Measurements from ENCODE around the gene TRIM47. TPM values are rescaled to one million over a fixed set of nuclear protein-coding genes. Genes with fewer than 3 reads are reported as not detected.
"Not testable (repeated sequence)": the region's sequence is repeated elsewhere in the genome, so short reads cannot be mapped to it uniquely, and the experiment has no call there.

Gene TRIM47
- total RNA-seq, 1 donor from 2014 or later: 54.2 TPM

DNA sequence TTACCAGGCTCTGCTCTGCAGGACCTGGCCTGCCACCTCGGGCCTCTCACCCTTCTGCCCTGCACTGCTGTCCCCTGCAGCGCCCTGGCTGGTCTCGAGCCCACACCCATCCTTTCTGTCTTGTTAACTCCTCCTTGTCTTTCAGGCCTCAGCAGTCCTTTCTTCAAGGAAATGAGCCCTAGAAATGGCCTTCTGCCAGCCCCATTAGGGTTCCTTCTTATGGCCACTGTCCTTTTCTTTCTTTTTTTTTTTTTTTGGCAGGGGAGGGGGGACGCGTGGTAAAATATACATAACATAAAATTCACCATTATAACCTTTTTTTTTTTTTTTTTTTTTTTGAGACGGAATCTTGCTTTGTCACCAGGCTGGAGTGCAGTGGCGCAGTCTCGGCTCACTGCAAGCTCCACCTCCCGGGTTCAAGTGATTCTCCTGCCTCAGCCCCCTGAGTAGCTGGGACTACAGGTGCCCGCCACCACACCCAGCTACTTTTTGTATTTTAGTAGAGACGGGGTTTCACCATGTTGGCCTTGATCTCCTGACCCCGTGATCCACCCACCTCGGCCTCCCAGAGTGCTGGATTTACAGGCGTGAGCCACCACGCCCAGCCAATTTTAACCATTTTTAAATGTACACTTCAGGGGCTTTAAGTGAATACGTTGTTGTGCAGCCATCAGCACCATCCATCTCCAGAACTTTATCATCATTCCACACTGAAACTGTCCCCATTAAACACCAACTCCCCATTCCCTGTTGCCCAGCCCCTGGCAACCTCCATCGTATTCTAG, 12.8 kb downstream of the TRIM47 start:
- DNase-seq: not testable (repeated sequence)

DNA sequence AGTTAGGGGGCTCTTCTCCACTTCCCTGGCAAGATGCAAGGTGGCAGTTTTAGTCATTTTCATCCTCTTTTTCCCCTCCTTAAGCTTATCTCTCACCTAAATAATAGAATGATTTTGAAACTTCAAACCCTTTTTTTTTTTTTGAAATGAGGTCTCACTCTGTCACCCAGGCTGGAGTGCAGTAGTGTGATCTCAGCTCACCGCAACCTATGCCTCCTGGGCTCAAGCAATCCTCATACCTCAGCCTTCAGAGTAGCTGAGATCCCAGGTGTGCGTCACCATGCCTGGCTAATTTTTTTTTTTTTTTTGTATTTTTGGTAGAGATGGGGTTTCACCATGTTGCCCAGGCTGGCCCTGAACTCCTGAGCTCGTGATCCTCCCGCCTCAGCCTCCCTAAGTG, 13.5 kb downstream of the TRIM47 start:
- not testable (repeated sequence) for DNase-seq

DNA sequence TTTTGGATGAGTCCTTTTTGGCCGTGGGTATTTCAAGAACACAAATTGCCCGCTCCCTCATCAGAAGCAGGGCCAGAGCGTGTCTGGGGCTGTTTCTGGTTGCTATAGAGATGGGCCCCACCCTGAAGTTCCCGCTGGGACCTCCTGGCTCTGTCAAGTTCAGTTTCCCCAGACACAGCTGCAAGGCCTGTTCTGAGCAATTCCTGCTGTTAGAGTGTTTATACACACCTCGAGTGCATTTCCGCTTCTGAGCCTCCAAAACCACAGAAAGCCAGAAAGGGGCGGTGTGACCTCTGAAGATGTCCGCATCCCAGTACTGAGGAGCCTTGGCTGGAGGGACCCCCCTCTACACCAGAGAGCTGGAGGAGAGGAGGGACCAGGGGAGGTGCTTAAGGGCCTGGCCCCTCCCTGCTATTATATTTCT, 13.9 kb downstream of the TRIM47 start:
- DNase-seq: peak; percentile 96

DNA sequence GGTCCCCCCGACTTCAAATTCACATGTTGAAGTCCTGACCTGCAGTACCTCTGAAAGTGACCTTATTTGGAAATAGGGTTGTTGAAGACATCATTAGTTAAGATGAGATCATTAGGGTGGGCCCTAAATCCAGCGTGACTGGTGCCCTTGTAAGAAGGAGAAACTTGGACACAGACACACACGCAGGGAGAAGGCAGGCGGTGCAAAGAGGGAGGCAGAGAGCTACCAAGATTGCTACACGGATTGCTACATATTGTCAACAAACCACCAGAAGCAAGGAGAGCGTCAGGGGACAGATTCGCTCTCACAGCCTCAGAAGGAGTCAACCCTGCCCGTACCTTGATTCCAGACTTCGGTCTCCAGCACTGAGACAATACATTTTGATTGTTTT, 16.5 kb downstream of the TRIM47 start:
- no peak for DNase-seq

DNA sequence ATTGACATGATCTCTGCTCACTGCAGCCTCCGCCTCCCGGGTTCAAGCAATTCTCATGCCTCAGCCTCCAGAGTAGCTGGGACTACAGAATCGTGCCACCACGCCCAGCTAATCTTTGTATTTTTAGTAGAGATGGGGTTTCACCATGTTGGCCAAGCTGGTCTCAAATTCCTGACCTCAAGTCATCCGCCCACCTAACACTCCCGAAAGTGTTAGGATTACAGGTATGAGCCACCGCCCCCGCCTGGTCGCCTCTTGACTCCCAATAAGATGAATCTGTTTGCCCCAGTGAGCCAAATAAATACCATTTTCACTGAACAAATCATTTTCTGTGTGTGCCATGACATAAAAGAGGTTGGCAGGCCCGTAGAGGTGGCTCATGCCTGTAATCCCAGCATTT, 19.0 kb downstream of the TRIM47 start:
- not testable (repeated sequence) for DNase-seq

DNA sequence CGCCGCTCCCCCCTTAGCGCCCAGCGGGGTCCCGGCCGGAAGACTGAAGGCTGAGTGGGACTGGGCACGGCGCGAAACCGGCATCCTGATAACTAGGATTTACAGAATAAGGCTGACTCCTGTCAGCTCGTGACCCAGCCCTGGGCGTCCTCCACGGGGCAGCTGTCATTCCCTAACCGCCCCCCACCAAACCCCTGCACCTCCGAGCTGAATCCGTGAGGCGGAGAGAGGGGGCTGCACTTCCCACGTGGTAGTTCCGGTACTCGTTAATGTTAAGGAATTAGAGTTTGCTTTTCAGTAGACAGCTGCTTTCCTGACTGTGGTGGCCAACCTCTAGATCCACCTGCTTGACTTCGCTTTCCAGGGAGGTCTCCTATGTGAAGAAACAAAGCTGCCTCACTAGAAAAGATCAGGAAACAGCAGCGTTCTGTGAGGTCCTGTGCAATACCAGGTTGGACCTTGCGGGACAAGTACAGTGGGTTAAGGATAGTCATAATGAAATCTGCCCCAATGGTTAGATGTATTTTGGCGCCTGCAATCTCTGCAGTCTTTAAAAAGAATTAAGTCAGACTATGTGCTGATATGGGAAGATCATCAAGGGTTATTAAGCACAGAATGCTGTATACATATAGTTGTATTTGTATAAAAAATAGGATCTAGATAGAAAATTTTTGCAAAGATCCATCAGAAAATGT, 22.2 kb downstream of the TRIM47 start:
- peak; percentile 56 for DNase-seq

DNA sequence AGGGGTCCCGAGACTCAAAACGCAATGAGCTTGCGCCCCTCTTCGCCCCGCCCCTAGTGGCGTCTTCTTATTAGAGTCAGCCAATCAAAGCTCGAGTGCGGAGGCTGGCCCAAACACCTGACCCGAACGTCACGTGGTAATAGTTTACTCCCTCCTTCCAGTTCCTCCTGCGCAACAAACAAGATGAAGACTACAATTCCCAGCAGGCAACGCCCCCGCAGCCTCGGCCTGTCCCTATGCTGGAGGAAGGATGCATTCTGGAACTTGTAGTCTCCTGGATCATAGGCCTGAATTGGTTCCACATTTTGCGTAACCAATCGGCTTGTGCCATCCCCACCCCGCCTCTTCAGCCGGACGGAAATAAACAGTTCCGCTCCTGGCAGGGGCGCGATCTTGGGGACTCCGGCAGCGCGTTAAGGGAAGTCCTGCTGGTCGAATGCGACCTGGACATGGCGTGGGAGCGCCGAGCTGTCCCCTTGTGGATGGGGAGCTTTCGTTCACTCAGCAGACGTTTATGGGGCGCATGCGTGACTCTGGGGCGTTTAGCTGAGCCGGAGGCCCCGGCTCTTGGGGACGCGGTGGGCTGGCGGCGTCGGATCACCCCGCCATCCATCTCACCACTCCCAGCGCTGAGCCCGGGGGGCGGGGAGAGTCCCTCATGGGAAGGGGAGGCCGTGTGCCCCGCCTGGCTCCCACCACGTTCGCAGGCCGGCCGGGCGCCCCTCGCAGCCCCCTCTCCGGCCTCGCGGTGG, 22.9 kb downstream of the TRIM47 start, which contains the start of gene WBP2:
Gene WBP2, minus strand, starts transcription at position 26 of the 752 bp plus-strand sequence. CDS start 38 bp downstream, outside the sequence.
- DNase-seq: peak; percentile 100

DNA sequence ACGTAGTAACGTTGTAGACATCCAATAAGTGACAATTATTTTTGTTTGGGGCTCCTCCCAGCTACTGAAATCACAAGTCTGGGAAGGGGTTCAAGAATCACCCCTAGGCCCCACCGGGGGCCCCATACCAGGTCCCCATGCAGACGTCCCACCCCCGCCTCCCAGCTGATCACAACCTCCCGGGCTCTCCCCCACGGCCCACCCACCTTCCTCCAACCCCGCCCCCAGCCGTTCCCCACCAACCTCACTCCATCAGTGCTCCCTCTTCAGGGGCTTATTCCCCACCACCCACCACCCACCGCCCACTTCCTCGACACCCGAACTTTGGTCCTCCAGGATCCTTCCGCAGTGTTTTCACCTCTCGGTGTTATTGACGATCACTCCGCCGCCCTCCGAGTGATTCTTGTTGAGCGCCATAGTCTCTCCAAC, 23.5 kb downstream of the TRIM47 start:
- no peak for DNase-seq

DNA sequence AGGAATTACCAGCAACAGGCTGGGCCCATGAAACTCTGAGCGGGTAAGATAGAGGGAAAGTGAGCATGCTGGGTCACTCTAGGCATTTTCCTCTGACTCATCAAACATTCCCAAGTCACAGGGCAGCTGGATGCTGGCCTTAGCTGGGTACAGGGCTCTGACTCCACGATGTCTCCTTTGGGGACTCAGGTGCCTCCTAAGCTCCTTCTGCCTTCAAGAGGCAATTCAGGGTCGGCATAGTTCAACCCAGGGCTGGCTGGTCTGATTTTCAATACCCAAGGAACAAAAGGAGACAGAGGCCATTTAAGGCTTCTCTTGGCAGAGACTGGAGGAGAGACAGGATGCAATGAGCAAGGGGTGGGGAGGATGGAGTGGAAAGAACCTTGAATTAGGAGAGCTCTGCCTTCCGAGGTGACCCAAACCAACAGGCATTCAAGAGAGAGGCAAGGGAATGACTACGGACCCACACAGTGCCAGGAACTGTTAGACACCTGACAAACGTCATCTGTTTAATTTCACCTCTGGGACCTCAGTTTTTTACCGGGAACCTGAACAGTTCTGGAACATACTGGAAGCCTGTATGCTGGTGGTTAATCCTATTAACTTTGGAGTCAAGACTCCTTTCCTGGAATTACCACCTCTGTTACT, 24.2 kb downstream of the TRIM47 start:
- no peak for DNase-seq

DNA sequence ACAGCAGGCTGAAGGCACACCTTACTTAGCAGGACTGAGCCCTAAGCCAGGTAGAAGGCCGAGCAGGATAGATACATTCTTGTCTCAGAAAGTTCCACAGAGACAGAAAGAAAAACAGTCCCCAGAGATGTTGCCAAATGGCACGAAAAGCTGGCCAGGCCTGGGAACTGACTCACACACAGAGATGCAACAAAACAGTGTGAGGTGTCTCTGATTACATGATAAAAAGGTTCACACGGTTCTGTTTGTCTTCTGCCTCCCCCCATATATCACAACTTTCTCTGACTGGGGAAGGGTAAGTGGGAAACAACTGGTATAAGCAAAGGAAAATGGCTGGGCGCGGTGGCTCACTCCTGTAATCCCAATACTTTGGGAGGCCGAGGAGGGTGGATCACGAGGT, 24.9 kb downstream of the TRIM47 start:
- no peak for DNase-seq

DNA sequence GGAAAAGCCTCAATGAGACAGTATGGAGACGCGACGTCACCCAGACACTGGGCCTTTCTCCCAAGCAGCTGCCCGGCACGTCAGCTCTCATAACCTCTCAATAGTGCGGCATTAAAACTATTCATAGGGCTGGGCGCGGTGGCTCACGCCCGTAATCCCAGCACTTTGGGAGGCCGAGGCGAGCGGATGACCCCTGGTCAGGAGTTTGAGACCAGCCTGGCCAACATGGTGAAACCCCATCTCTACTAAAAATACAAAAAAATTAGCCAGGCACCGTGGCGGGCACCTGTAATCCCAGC, 26.7 kb downstream of the TRIM47 start:
- DNase-seq: not testable (repeated sequence)

DNA sequence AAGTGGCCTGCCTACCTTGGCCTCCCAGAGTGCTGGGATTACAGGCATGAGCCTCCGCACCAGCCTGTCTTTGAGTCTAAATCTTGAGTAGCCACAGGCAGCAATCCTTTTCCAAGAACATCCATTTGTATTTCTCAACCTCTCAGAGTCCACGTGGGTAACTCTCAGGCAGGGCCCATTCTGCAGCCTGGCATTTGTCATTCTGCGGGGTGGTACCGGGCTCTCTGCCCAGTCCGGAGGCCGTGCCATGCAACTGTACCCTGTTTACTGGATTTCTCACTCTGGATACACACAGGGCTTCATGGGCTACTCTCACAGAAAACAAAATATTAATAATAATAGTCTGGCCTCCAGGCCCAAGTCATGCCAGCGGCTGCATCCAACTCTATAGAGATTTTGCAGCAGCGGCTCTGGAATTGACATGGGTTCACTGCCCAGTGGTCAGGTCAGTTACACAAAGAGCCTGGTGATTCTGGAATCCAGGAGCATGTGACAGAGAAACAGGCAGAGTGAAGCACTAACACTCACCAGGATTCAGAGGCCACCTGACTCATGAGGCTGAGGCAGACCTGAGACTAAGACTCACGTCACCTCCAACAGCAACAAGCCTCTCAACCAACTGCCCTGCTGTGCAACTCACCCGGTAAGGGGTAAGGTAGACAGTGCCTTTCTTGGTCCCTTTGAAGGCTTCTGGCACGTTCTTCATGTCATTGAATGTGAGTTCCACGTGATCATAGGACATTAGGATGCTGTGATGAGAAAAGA, 27.3 kb downstream of the TRIM47 start:
- DNase-seq: no peak

DNA sequence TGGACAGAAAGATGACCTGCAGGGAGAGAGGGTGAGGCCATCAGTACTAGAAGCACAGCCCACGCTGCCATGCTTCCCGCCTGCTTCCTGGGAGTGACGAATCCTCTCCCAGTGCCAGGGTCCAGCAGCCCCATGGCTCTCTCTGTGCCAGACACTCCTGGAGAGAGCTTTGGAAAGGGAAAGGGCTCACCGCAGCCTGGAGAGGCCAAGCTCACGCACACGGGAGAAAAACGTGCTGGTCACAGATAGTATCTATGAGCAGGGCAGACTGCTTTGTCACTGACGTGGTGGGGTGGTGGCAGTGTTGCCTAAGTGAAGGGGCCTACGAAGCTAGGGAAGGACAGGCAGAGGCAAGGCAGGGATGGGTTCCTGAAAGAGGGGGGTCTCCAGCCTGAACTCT, 28.7 kb downstream of the TRIM47 start:
- no peak for DNase-seq

DNA sequence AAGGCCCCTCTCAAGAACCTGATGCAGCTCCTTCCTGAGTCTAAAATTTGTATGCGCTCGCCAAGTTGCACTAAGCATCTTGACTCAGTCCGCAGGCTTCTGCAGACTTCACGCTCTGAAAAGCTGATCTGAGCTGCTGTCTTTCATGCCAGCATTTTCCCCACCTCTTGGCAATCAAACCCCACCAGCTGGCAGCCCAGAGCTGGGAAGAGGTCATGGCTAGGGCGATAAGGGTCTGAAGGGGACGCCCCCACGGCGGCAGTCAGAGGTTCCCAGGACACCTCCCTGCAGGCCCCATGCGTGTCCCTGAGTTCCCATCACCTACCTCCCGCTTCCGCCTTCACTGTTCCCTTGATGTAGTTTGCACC, 29.1 kb downstream of the TRIM47 start:
- DNase-seq: peak; percentile 75

DNA sequence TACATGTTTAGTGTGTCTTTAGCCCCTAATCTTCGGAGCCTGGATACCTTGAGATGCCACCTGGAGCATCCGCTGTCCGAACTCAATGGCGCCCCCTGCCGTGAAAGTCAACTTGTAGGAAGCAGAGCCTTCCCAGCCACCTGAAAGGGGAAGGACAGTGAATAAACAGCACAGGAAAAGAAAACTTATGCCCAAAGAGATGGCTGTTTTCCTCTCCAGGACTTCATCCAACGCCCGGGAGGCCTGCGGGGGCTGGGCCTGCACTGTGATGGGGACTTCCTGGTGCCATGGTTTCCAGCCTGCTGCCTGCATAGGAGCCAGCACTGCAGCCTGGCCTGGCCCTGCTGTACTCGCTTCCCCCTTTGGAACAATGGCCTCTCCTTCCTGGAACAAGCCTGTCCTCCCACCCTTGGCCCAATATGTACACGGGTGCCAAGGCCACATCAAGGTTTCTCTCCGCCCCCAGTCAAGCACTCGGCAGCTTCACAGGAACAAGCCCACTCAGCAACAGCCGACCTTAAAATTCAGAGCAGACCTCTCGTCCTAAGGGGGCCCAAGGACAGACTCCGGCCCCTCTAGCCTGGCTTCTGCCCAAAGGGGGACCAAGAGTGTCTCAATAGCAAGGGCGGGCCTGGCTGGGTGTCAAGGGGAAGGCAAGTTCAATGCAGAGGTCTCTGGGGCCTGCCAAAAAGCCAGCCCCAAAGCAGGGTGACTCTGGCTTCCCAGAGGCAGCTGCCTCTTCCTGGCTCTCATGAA, 29.7 kb downstream of the TRIM47 start:
- DNase-seq: peak; percentile 80

DNA sequence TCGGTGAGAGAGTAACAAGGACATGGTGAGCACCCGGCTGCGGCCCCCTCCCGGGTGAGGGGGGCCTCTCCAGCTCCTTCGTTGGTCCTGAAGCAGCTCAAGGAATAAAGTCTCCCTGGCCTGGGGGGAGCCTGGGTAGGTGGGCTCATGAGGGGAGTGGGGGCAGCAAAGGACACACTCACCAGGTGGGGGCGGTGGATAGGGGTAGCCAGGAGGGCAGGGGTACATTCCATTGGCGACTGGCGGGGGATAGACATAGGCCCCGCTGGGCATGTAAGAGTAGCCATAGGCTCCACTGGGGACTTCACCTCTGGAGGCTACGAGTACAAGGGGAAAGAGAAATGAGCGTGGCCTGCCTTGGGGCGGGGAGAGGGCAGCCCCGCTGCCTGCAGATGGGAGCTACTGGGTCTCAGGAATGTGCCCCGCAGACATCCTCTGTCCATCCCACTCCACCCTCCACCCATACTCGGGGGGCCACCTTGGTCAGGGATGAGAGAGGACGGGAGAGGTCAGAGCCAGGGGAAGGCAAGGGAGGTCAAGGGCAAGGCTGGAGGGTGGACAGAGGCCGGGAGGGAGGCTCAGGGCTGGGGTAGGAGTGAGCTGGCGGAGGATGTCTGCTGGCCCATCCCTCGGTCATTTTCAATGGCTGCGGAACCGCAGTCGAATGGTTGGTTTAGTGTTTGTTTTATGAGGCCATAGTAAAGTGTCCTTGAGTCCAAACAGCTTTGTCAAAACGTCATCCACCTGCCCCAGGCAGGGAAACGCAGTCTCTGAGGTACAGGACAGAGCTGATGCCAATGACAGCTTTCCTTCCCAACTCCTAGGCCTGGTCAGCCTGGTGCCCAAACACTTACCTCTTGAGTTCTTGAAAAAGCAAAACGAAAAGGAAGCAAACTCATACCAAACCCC, 30.5 kb downstream of the TRIM47 start:
- no peak for DNase-seq

DNA sequence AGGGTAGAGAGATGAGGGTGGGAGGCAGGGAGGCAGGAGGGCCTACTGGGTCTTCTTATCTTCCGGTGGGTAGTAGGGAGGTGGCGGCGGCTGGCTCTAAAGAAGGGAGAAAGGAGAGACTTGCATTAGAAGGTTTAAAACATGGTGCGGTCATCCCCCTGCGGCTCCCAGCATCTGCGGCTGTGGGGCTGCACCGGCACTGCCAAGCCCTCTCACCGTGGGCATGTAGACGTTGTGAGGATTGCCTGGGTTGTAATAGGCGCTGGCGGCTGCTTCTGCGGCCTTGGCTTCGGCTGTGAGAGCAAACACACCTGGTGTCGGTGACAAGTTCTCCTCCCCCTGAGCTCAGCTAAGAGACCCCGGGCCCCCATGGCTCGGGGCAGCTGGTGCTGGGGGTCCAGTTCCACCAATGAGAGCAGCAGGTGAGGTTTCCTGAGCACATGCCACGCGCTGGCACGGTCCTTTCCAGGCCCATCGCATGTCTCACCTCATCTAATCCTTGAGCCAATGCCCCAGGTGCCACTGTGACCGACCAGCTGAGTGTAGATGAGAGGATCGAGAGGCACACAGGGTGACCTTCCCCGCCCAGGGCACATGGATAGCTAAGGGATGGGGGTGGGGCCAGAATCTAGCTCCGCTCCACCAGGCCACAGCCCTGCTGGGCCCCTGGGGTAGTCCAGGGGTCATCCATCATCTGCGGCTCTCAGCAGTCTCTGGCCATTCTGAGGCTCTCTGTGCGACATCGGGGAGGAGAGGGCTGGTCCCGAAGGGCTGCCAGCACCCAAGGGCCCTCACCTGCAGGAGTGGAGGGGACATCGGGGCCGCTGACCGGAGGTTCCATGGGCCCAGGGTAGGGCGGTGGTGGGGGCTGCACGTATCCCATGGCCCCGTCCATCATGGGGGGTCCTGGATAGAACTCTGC, 31.4 kb downstream of the TRIM47 start:
- DNase-seq: no peak

DNA sequence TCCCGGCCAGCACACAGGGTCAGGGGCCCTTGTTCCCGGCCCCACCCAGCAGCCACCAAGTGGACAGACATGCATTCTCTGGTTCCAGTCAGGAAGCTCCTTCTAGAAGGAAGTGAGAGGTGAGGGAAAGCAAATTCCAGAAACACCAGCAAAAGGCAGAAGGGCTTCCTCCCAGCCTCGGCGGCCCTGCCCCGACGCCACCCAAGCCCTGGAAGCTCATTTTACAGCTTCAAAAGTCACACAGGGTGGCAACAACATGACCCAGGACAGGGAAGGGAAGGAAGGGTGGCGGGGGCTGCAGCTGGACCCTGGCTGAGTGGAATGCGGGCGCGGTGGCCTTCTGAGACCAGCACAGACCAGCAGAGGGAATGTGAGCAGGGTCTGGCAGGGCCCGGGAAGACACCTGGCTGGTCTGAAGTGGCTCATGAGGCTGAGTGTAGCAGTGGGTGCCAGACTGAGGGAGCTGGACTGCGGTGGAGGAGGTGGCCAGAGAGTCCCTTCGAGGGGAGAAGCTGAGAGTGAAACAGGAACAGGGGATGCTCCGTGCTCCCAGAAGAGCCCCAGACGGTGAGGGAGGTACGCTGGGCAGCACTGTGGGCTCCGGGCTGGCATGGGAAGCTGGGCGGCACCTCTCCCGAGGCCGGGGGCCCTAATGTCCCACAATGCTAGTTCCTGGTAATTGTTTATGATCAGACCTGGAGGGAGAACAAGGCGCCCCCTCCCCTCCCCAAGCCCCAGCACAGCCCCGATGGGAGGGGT, 32.3 kb downstream of the TRIM47 start:
- no peak for DNase-seq
